Lower leg skin (tissue), 3 donors: ENCODE measurements around the gene ZBTB16.

ENCODE experiments used
- CTCF ChIP-seq, 3 donors: fragments of 450-650 bp; IDR thresholded peaks; one replicate each; pipeline ENCODE4 v1.5.1; 2016; ENCODE audit warnings: antibody characterized with exemption in 3 of 3, mild to moderate bottlenecking in 3 of 3, moderate library complexity in 2 of 3
- POLR2A ChIP-seq, 2 donors: fragments of 450-650 bp; IDR thresholded peaks; one replicate each; pipeline ENCODE4 v1.6.1; 2016 to 2017; ENCODE audit warnings: antibody characterized with exemption in 2 of 2, mild to moderate bottlenecking in 1 of 2, moderate library complexity in 1 of 2

- TF ChIP-seq POLR2A (IDR thresholded peaks at IDR 0.05), result no peak
- TF ChIP-seq CTCF (IDR thresholded peaks at IDR 0.05), result no peak
These were observed 150.4 kb downstream of the ZBTB16 start for GRCh38 chr11:114209904-114210303.
